ENCODE results near the gene KRT31. TPM values are rescaled to one million over a fixed set of nuclear protein-coding genes. Genes with fewer than 3 reads are reported as not detected.

KRT31 gene
- polyA plus RNA-seq, 1 of the 3 experiments (the other 2 are of a cell fraction) = 0.03 TPM

GRCh38 chr17:41444640-41445039, 47.2 kb upstream of the KRT31 start (continued):
- no peak for TF ChIP-seq USF1 (IDR thresholded peaks at IDR 0.05; ENCODE audit: borderline replicate concordance, low read depth)
- TF ChIP-seq JUND (IDR thresholded peaks at IDR 0.05) = no peak
- no peak for TF ChIP-seq RCOR1 (IDR thresholded peaks at IDR 0.05; ENCODE audit: low read length)
- no peak for TF ChIP-seq GABPA (IDR thresholded peaks at IDR 0.05; ENCODE audit: low read depth)
- no peak for TF ChIP-seq ELF1 (IDR thresholded peaks at IDR 0.05)
- no peak for TF ChIP-seq IRF3 (IDR thresholded peaks at IDR 0.05; ENCODE audit: low read depth, low read length)
- no peak for TF ChIP-seq EP300 (IDR thresholded peaks at IDR 0.05; ENCODE audit: borderline replicate concordance in 1 of 2, low read depth in 1 of 2, low read length in 1 of 2)
- no peak for TF ChIP-seq MXI1 (IDR thresholded peaks at IDR 0.05; ENCODE audit: low read depth, low read length)

- H4K20me1 ChIP-seq (ENCODE audit: insufficient read depth) = no peaks in the 10 kb centered on the region
- H3K4me1 ChIP-seq (ENCODE audit: control insufficient read depth in 1 of 2, insufficient read depth in 2 of 2, low read depth in 1 of 2, low read length in 1 of 2) = no peaks in the 10 kb centered on the region
- H2AFZ ChIP-seq (ENCODE audit: low read depth) = no peak overlapping the region
- no peak overlapping the region for H3K4me3 ChIP-seq (ENCODE audit: low read depth in 2 of 2, low read length in 1 of 2)
- H3F3A ChIP-seq (replicated peaks; ENCODE audit: insufficient read depth) = peaks cover 9% of the 10 kb centered on the region
- POLR2A ChIA-PET = no interaction called here
- H3K9me2 ChIP-seq = no peaks in the 10 kb centered on the region
- CTCF ChIA-PET = no interaction called here
- H3K27me3 ChIP-seq (ENCODE audit: insufficient read depth) = no peaks in the 10 kb centered on the region; the same call in 1 of the 2 replicates
- no peak overlapping the region for H3K4me2 ChIP-seq
- no peak overlapping the region for H3K9ac ChIP-seq
- 46% methylated on average over 1 of the region's 1 CpG for WGBS (ENCODE audit: low lambda C conversion rate)
- no peak for DNase-seq
- no peak overlapping the region for H3K27ac ChIP-seq (ENCODE audit: low read depth in 2 of 2, low read length in 1 of 2)
- no peaks in the 10 kb centered on the region for H3K79me2 ChIP-seq (ENCODE audit: insufficient read depth)
- TF ChIP-seq USF2 (IDR thresholded peaks at IDR 0.05; ENCODE audit: borderline replicate concordance, low read depth, low read length) = no peak
- TF ChIP-seq TAF1 (IDR thresholded peaks at IDR 0.05; ENCODE audit: borderline replicate concordance, low read depth, low read length) = no peak
- no peak for TF ChIP-seq SMC3 (IDR thresholded peaks at IDR 0.05; ENCODE audit: low read depth, low read length)
- no peak for TF ChIP-seq MEF2A (IDR thresholded peaks at IDR 0.05; ENCODE audit: borderline replicate concordance, low read depth)
- no peak for TF ChIP-seq FOXM1 (IDR thresholded peaks at IDR 0.05; ENCODE audit: low read depth)
- no peak for TF ChIP-seq NRF1 (IDR thresholded peaks at IDR 0.05; ENCODE audit: low read depth, low read length)
- no peaks in the 10 kb centered on the region for H3K36me3 ChIP-seq (replicated peaks in 1 of 2; ENCODE audit: control insufficient read depth in 1 of 2, insufficient read depth in 2 of 2, low read length in 1 of 2)
- H3K9me3 ChIP-seq = no peaks in the 10 kb centered on the region
Observed at GRCh38 chr17:41444186-41444585, 46.8 kb upstream of the KRT31 start.

- Histone ChIP-seq H2AFZ (ENCODE audit: low read depth) (no peak overlapping the region), H3F3A (replicated peaks; ENCODE audit: insufficient read depth) (peaks cover 9% of the 10 kb centered on the region), H3K4me3 (ENCODE audit: low read depth in 2 of 2, low read length in 1 of 2) (no peak overlapping the region), H3K79me2 (ENCODE audit: insufficient read depth) (no peaks in the 10 kb centered on the region), H3K4me1 (ENCODE audit: control insufficient read depth in 1 of 2, insufficient read depth in 2 of 2, low read depth in 1 of 2, low read length in 1 of 2) (no peaks in the 10 kb centered on the region), H3K4me2 (0 out of 2 replicates have a peak overlapping the region, but pooled peaks have one; percentile 18), H3K9ac (no peak overlapping the region), H3K9me2 (no peaks in the 10 kb centered on the region), H3K36me3 (replicated peaks in 1 of 2; ENCODE audit: control insufficient read depth in 1 of 2, insufficient read depth in 2 of 2, low read length in 1 of 2) (no peaks in the 10 kb centered on the region), H3K27me3 (ENCODE audit: insufficient read depth) (no peaks in the 10 kb centered on the region; the same call in 1 of the 2 replicates), H3K9me3 (no peaks in the 10 kb centered on the region), H3K27ac (ENCODE audit: low read depth in 2 of 2, low read length in 1 of 2) (no peak overlapping the region), H4K20me1 (ENCODE audit: insufficient read depth) (no peaks in the 10 kb centered on the region)
- no peak for DNase-seq
- peak; percentile 34; the same call in 1 of the 2 replicates for TF ChIP-seq FOSL2 (IDR thresholded peaks at IDR 0.05; ENCODE audit: borderline replicate concordance, low read depth)
- TF ChIP-seq USF2 (IDR thresholded peaks at IDR 0.05; ENCODE audit: borderline replicate concordance, low read depth, low read length) = no peak
- WGBS (ENCODE audit: low lambda C conversion rate) = 20% methylated on average over 4 of the region's 4 CpGs
- ChIA-PET POLR2A (no interaction called here), CTCF (interaction anchor here (1.2 kb wide), 1 partner anchor 120 kb away, joined by 3 read pairs; no protein-coding TSS in a partner anchor)
Observed at GRCh38 chr17:41442739-41443138, 45.3 kb upstream of the KRT31 start.
